Sigmoid colon (tissue), 7 donors: ENCODE measurements around the gene BAD. TPM values are rescaled to one million over a fixed set of nuclear protein-coding genes. Genes with fewer than 3 reads are reported as not detected.

ENCODE experiments used
- DNase-seq: peaks from one replicate; pipeline ENCODE4 v3.0.0-alpha.2; 2019
- H3K27ac ChIP-seq, 4 donors: fragments of 200-600 bp; sonication (generic); one replicate each; pipeline ENCODE4 v1.5.1; 2016 to 2019; ENCODE audit warnings: mild to moderate bottlenecking in 1 of 4
- H3K27me3 ChIP-seq, 3 donors: fragments of 200-600 bp; sonication (generic); one replicate each; pipeline ENCODE4 v1.5.1; 2019; ENCODE audit warnings: mild to moderate bottlenecking in 1 of 3
- H3K36me3 ChIP-seq, 4 donors: fragments of 200-600 bp; sonication (generic); one replicate each; pipeline ENCODE4 v1.5.1; 2016 to 2019
- H3K4me1 ChIP-seq, 4 donors: fragments of 200-600 bp; sonication (generic); one replicate each; pipeline ENCODE4 v1.5.1; 2017 to 2019
- H3K4me3 ChIP-seq, 4 donors: fragments of 200-600 bp; sonication (generic); one replicate each; pipeline ENCODE4 v1.5.1; 2017 to 2019; ENCODE audit warnings: mild to moderate bottlenecking in 2 of 4, moderate library complexity in 1 of 4
- H3K9me3 ChIP-seq, 4 donors: fragments of 200-600 bp in 3 of 4; sonication (generic) in 3 of 4; one replicate each; pipeline versions ENCODE4 v1.5.1 to v1.6.1; 2013 to 2019
- EP300 ChIP-seq, 4 donors: sonication (generic); formaldehyde crosslinking; IDR thresholded peaks; one replicate each; pipeline ENCODE4 v1.6.1; 2017; ENCODE audit warnings: antibody characterized with exemption in 4 of 4
- POLR2A ChIP-seq, 2 donors: fragments of 450-650 bp; IDR thresholded peaks; one replicate each; pipeline ENCODE4 v1.6.1; 2016; ENCODE audit warnings: antibody characterized with exemption in 2 of 2, mild to moderate bottlenecking in 2 of 2, moderate library complexity in 2 of 2
- POLR2AphosphoS5 ChIP-seq, 4 donors: sonication (generic); formaldehyde crosslinking; IDR thresholded peaks; one replicate each; pipeline ENCODE4 v1.6.1; 2017; ENCODE audit warnings: antibody characterized with exemption in 4 of 4
- WGBS, 2 donors: extraction: QIAGEN DNeasy Blood & Tissue Kit; methylation state at CpG; one replicate each; pipeline ENCODE4 v1.1.7; 2013; 5-methylcytosine and 5-hydroxymethylcytosine counted together
- intact Hi-C: fragments of 100-400 bp; cut with DNase I; formaldehyde crosslinking; loops from one replicate; pipeline ENCODE4 v1.15.1; 2023
- polyA plus RNA-seq, 3 donors: library from polyadenylated mRNA; stranded (reverse); fragments of 200-250 nt; gene quantifications; one replicate each; pipeline ENCODE4 v1.2.3, GENCODE V29; 2013
- total RNA-seq, 4 donors: library from RNA; depleted of rRNA; stranded (reverse); fragments of >200 nt; gene quantifications; one replicate each; pipeline ENCODE4 v1.1.0, GENCODE V29; 2016
- TF ChIP-seq, protein P1 (sequence below), 4 experiments: fragments of 450-650 bp in 3 of 4; fragments of 200-600 bp in 1 of 4; IDR thresholded peaks; one replicate each; pipeline ENCODE4 v1.5.1; 2016 to 2019; ENCODE audit warnings: antibody characterized with exemption in 4 of 4, mild to moderate bottlenecking in 3 of 4, moderate library complexity in 2 of 4
- donor health status: healthy with polysubstance abuse.
- donor health status: Bipolar disorder and iron deficiency.
- donor health status: healthy.

Gene BAD
- total and polyA plus RNA-seq, 7 donors = 95.3 to 264 (median 127) TPM

GRCh38 chr11:64304316-64305072 lies 20.0 kb upstream of the BAD start:
- peak; percentile 97 for DNase-seq
- no peaks in the 10 kb centered on the region for H3K36me3 ChIP-seq
- TF ChIP-seq POLR2A (IDR thresholded peaks at IDR 0.05) (no peak), POLR2AphosphoS5 (IDR thresholded peaks at IDR 0.05) (peak in 2 of 4 donors; percentile 13 to 50)
- TF ChIP-seq, protein P1, sequence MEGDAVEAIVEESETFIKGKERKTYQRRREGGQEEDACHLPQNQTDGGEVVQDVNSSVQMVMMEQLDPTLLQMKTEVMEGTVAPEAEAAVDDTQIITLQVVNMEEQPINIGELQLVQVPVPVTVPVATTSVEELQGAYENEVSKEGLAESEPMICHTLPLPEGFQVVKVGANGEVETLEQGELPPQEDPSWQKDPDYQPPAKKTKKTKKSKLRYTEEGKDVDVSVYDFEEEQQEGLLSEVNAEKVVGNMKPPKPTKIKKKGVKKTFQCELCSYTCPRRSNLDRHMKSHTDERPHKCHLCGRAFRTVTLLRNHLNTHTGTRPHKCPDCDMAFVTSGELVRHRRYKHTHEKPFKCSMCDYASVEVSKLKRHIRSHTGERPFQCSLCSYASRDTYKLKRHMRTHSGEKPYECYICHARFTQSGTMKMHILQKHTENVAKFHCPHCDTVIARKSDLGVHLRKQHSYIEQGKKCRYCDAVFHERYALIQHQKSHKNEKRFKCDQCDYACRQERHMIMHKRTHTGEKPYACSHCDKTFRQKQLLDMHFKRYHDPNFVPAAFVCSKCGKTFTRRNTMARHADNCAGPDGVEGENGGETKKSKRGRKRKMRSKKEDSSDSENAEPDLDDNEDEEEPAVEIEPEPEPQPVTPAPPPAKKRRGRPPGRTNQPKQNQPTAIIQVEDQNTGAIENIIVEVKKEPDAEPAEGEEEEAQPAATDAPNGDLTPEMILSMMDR (IDR thresholded peaks at IDR 0.05) = peak; percentile 85 to 97 (median 91)
- no peaks in the 10 kb centered on the region for H3K9me3 ChIP-seq
- peak overlapping the region; percentile 87 to 97 (median 96) for H3K27ac ChIP-seq
- H3K4me3 ChIP-seq = peak overlapping the region; percentile 53 to 91 (median 84)
- intact Hi-C loops = loop anchor here (1.0 to 5.0 kb wide), 2 partner anchors 57 to 100 kb away; partner anchors contain the start of gene PPP1R14B
- 0 to 1% methylated on average over 46 of the region's 46 CpGs for WGBS, 2 donors
- peaks cover 9 to 40% (median 26%) of the 10 kb centered on the region in 3 donors for H3K27me3 ChIP-seq
- H3K4me1 ChIP-seq = peaks cover 0 to 47% (median 43%) of the 10 kb centered on the region in 4 donors

DNA sequence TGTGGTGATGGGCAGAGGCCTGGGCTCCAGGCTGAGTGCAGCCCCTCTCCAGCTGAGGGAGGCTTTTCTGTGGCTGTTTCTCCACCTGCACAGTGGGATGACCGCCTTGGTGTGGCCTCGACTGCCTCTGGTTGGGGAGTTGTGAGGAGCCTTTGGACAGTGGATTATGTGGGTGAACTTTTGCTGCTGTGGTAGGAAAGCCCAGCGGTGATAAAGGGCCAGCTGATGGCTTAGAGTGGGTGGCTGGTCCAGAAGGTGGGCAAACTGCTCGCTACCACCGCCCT lies 19.5 kb upstream of the BAD start:
- Histone ChIP-seq H3K9me3 (no peaks in the 10 kb centered on the region), H3K27me3 (peaks cover 11 to 46% (median 31%) of the 10 kb centered on the region in 3 donors), H3K4me1 (peaks cover 0 to 53% (median 48%) of the 10 kb centered on the region in 4 donors), H3K4me3 (peak overlapping the region; percentile 53 to 91 (median 84)), H3K36me3 (no peaks in the 10 kb centered on the region), H3K27ac (peak overlapping the region; percentile 87 to 97 (median 96))
- WGBS, 2 donors = 49 to 55% methylated on average over 5 of the region's 5 CpGs
- DNase-seq = peak; percentile 66
- no peak for TF ChIP-seq POLR2A (IDR thresholded peaks at IDR 0.05)
- TF ChIP-seq EP300 (IDR thresholded peaks at IDR 0.05) = no peak
- TF ChIP-seq, protein P1 (IDR thresholded peaks at IDR 0.05) = no peak
- no peak for TF ChIP-seq POLR2AphosphoS5 (IDR thresholded peaks at IDR 0.05)
- intact Hi-C loops = loop anchor here (1.0 to 5.0 kb wide), 2 partner anchors 57 to 100 kb away; partner anchors contain the start of gene PPP1R14B

DNA sequence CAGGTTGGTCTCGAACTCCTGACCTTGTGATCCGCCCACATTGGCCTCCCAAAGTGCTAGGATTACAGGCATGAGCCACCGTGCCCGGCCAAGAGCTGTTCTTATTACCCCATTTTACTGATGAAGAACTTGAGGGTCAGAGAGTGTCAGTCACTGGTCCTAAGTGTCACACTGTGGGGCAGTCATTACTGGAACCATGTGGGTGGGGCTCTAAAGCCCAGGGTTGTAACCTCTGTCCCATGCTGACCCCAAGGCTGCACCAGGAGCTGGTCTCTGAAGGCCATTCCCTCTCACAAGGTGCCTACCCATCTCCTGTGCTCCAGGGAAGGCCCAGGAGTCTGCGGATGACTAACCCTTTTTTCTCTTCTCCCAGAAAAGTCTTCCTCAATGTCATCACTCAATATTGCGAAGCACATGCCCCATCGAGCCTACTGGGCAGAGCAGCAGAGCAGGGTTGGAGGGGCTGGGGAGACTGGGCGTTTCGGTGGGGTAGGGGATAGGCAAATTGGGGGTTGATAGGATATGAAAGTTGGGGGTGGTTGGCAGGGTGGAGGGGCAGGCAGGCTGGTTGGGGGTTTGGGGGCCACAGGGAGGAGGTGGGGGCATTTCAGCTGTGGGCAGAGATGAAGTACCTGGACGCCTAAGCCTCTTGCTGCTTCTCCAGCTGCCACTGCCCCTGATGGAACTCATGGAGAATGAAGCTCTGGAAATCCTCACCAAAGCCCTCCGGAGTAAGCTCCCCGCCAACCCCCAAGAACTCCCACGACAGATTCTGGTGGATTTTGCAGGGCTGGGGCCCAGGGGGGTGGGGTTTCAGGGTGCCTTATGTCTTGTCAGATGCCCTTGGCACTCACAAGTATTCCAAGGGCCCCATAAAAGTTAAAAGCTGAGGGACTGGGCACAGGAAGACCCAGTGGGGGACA lies 18.9 kb upstream of the BAD start:
- peak overlapping the region in 2 of 4 donors; percentile 89 to 91 for H3K4me3 ChIP-seq
- H3K4me1 ChIP-seq = peaks cover 0 to 55% (median 50%) of the 10 kb centered on the region in 4 donors
- no peaks in the 10 kb centered on the region for H3K36me3 ChIP-seq
- TF ChIP-seq, protein P1 (IDR thresholded peaks at IDR 0.05) = no peak
- TF ChIP-seq POLR2AphosphoS5 (IDR thresholded peaks at IDR 0.05) (no peak), POLR2A (IDR thresholded peaks at IDR 0.05) (no peak), EP300 (IDR thresholded peaks at IDR 0.05) (no peak)
- intact Hi-C loops = loop anchor here (1.0 to 5.0 kb wide), 2 partner anchors 56 to 99 kb away; partner anchors contain the start of gene PPP1R14B
- 85 to 87% methylated on average over 13 of the region's 13 CpGs for WGBS, 2 donors
- H3K27ac ChIP-seq = peak overlapping the region; percentile 87 to 97 (median 96)
- peaks cover 17 to 52% (median 37%) of the 10 kb centered on the region in 3 donors for H3K27me3 ChIP-seq
- H3K9me3 ChIP-seq = no peaks in the 10 kb centered on the region
- DNase-seq = no peak

DNA sequence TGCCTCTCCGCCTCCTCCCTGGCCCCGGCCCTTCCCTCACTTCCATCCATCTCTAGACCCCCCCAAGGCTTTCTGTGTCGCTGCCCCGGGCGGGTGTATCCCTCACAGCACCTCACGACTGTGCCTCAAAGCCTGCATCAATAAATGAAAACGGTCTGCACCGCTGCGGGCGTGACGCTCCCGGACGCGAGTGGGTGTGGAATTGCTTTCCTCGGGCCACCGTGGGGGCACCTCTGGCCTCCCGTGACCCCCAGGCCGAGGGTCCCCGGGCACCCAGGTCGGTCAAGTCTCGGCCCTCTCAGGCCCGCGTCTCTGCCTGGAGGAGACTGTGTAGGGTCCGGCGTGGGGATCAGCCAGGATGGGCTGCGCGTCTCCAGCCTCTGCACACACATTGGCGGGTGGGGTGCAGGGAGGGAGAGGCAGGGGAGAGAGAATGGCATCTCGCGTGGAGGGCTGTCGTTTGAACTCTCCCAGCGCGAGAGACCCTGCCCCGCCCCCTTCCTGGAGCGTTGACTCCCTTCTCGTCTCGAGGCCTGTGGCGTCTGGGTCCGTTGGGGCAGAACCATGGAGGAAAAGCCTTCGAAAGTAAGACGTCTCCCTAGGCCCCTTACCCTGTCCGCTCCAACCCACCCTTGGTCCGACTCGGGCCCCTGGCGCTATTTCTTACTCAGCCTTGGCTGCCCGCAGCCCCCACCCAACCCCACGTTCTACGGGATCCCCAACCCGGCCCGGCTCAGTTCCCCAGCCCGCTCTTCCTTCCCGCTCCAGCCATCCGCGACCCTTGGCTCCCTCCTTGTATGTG lies 15.6 kb upstream of the BAD start, which contains the start of gene CATSPERZ:
TSS of gene CATSPERZ (plus strand) at position 512 of the 802 bp plus-strand sequence. CDS start at position 565, 53 bp downstream.
- Histone ChIP-seq H3K27me3 (peaks cover 38 to 85% (median 70%) of the 10 kb centered on the region in 3 donors), H3K36me3 (no peaks in the 10 kb centered on the region), H3K4me1 (peaks cover 0 to 39% (median 36%) of the 10 kb centered on the region in 4 donors), H3K4me3 (peak within 1 kb of the TSS; percentile 24 to 52 (median 43)), H3K9me3 (no peaks in the 10 kb centered on the region), H3K27ac (peak within 1 kb of the TSS in 2 of 4 donors; percentile 20 to 49)
- DNase-seq = no peak
- intact Hi-C loops = loop anchor here (5.0 kb wide), 1 partner anchor 53 kb away; the partner anchor contains the start of gene PPP1R14B
- TF ChIP-seq POLR2AphosphoS5 (IDR thresholded peaks at IDR 0.05) = peak in 1 of 4 donors; percentile 7
- TF ChIP-seq POLR2A (IDR thresholded peaks at IDR 0.05) = no peak
- 1 to 5% methylated on average over 54 of the region's 54 CpGs for WGBS, 2 donors
